Neuronal stem cell (in vitro differentiated cells): ENCODE data around the gene SUPT20H.

Source experiments
- DNase-seq: peaks from one replicate; pipeline ENCODE4 v3.0.0-alpha.2; 2013; ENCODE audit warnings: low spot score
- H2AFZ ChIP-seq: one replicate; pipeline ENCODE4 v1.6.1; 2013; ENCODE audit warnings: mild to moderate bottlenecking, low read length, inconsistent platforms
- H2AK5ac ChIP-seq: 2 replicates; pipeline ENCODE4 v1.6.1; 2013; ENCODE audit warnings: low read depth, mild to moderate bottlenecking, inconsistent platforms, low read length, moderate library complexity, mixed read lengths
- H2BK120ac ChIP-seq: 2 replicates; pipeline ENCODE4 v1.6.1; 2013; ENCODE audit warnings: low read depth, mild to moderate bottlenecking, inconsistent platforms, low read length, moderate library complexity, mixed read lengths
- H2BK12ac ChIP-seq: one replicate; pipeline ENCODE4 v1.6.1; 2013; ENCODE audit warnings: low read length, inconsistent platforms
- H2BK15ac ChIP-seq: 2 replicates; pipeline ENCODE4 v1.6.1; 2013; ENCODE audit warnings: mild to moderate bottlenecking, low read length, inconsistent platforms, mixed read lengths
- H2BK5ac ChIP-seq: one replicate; pipeline ENCODE4 v1.6.1; 2013; ENCODE audit warnings: inconsistent platforms, mild to moderate bottlenecking, low read length, moderate library complexity
- H3K14ac ChIP-seq: one replicate; pipeline ENCODE4 v1.6.1; 2013; ENCODE audit warnings: low read length, inconsistent platforms
- H3K18ac ChIP-seq: 2 replicates; pipeline ENCODE4 v1.6.1; 2013; ENCODE audit warnings: low read length, inconsistent platforms
- H3K23ac ChIP-seq: 2 replicates; pipeline ENCODE4 v1.6.1; 2013; ENCODE audit warnings: low read depth, mild to moderate bottlenecking, mixed read lengths, low read length, inconsistent platforms; ENCODE audit not compliant: poor library complexity
- H3K27ac ChIP-seq: replicated peaks from 3 replicates; pipeline ENCODE4 v1.5.1; 2013; ENCODE audit warnings: low read length, inconsistent platforms
- H3K27me3 ChIP-seq, 3 experiments: 2 replicates each; pipeline ENCODE4 v1.6.1; 2013; ENCODE audit warnings: low read length in 3 of 3, mild to moderate bottlenecking in 2 of 3, inconsistent platforms in 1 of 3, low read depth in 1 of 3, mixed read lengths in 1 of 3, moderate library complexity in 1 of 3; ENCODE audit not compliant: control insufficient read depth in 3 of 3, insufficient read depth in 3 of 3
- H3K36me3 ChIP-seq, 2 donors: replicated peaks in 1 of 2; 2 replicates each; pipeline ENCODE4 v1.6.1; 2013; ENCODE audit warnings: low read length in 2 of 2; ENCODE audit not compliant: control insufficient read depth in 2 of 2, insufficient read depth in 2 of 2
- H3K4ac ChIP-seq: 2 replicates; pipeline ENCODE4 v1.6.1; 2013; ENCODE audit warnings: inconsistent platforms, mild to moderate bottlenecking, low read length, moderate library complexity
- H3K4me1 ChIP-seq, 2 donors: 1 replicate in 1 of 2; 2 replicates in 1 of 2; pipeline ENCODE4 v1.6.1; 2013; ENCODE audit warnings: low read length in 2 of 2, low read depth in 1 of 2; ENCODE audit not compliant: control insufficient read depth in 2 of 2, insufficient read depth in 1 of 2
- H3K4me2 ChIP-seq: one replicate; pipeline ENCODE4 v1.6.1; 2013; ENCODE audit warnings: mild to moderate bottlenecking, low read length, inconsistent platforms; ENCODE audit not compliant: insufficient read depth, poor library complexity, severe bottlenecking
- H3K4me3 ChIP-seq, 2 donors: 2 replicates each; pipeline ENCODE4 v1.5.1; 2013; ENCODE audit warnings: low read length in 2 of 2, mild to moderate bottlenecking in 2 of 2, inconsistent platforms in 1 of 2, moderate library complexity in 1 of 2
- H3K79me1 ChIP-seq: one replicate; pipeline ENCODE4 v1.6.1; 2013; ENCODE audit warnings: low read depth, mild to moderate bottlenecking, inconsistent platforms, low read length, moderate library complexity
- H3K9ac ChIP-seq: one replicate; pipeline ENCODE4 v1.6.1; 2013; ENCODE audit warnings: mild to moderate bottlenecking, low read depth, low read length, inconsistent platforms; ENCODE audit not compliant: poor library complexity
- H3K9me3 ChIP-seq, 2 donors: replicated peaks in 1 of 2; 2 replicates each; pipeline versions ENCODE3 to v1.6.1; 2013; ENCODE audit warnings: low read length in 2 of 2, mild to moderate bottlenecking in 2 of 2, inconsistent platforms in 1 of 2, low read depth in 1 of 2, mixed read lengths in 1 of 2, moderate library complexity in 1 of 2; ENCODE audit not compliant: control insufficient read depth in 2 of 2, insufficient read depth in 1 of 2
- H4K8ac ChIP-seq: one replicate; pipeline ENCODE4 v1.6.1; 2013; ENCODE audit warnings: low read depth, mild to moderate bottlenecking, inconsistent platforms, low read length, moderate library complexity
- H4K91ac ChIP-seq: one replicate; pipeline ENCODE4 v1.6.1; 2013; ENCODE audit warnings: low read length, low read depth, mild to moderate bottlenecking, inconsistent platforms; ENCODE audit not compliant: poor library complexity
- WGBS, 2 donors: extraction: QIAGEN DNeasy Blood & Tissue Kit; methylation state at CpG; one replicate each; pipeline ENCODE4 v1.1.7; 2013; ENCODE audit warnings: missing lambda C conversion rate in 2 of 2, mixed read lengths in 1 of 2; ENCODE audit not compliant: insufficient read length in 2 of 2, insufficient replicate concordance in 1 of 2; ENCODE audit errors: extremely low coverage in 2 of 2; 5-methylcytosine and 5-hydroxymethylcytosine counted together

The SUPT20H gene

GRCh38 chr13:37010424-37010823 lies 49.1 kb downstream of the SUPT20H start:
- H3K14ac ChIP-seq = no peak overlapping the region
- no peak overlapping the region for H3K4ac ChIP-seq
- H2BK120ac ChIP-seq = no peak overlapping the region
- no peak overlapping the region for H2BK15ac ChIP-seq
- H2BK5ac ChIP-seq = no peak overlapping the region
- no peaks in the 10 kb centered on the region for H3K79me1 ChIP-seq
- no peaks in the 10 kb centered on the region for H3K4me1 ChIP-seq
- peaks cover 11 to 99% of the 10 kb centered on the region in 2 donors for H3K36me3 ChIP-seq
- no peaks in the 10 kb centered on the region for H3K9me3 ChIP-seq
- no peak overlapping the region for H3K23ac ChIP-seq
- H4K8ac ChIP-seq = no peak overlapping the region
- DNase-seq = no peak
- H2AFZ ChIP-seq = no peak overlapping the region
- WGBS, 2 donors = no CpG with 5 or more reads among the region's 1 CpG
- no peak overlapping the region for H4K91ac ChIP-seq
- no peak overlapping the region for H2BK12ac ChIP-seq
- no peaks in the 10 kb centered on the region for H3K27me3 ChIP-seq
- H3K4me2 ChIP-seq = no peak overlapping the region
- H3K9ac ChIP-seq = no peak overlapping the region
- H2AK5ac ChIP-seq = no peak overlapping the region
- H3K27ac ChIP-seq = no peak overlapping the region
- H3K18ac ChIP-seq = no peak overlapping the region
- H3K4me3 ChIP-seq = no peak overlapping the region

GRCh38 chr13:37009692-37010091 lies 49.8 kb downstream of the SUPT20H start:
- Histone ChIP-seq H3K36me3 (peaks cover 14 to 99% of the 10 kb centered on the region in 2 donors), H3K23ac (no peak overlapping the region), H3K4me3 (no peak overlapping the region)

GRCh38 chr13:37001921-37002250 lies 57.6 kb downstream of the SUPT20H start:
- H2BK5ac ChIP-seq = no peak overlapping the region
- H2BK15ac ChIP-seq = no peak overlapping the region
- no peak overlapping the region for H3K23ac ChIP-seq
- H4K91ac ChIP-seq = no peak overlapping the region
- H3K27me3 ChIP-seq = no peaks in the 10 kb centered on the region
- H3K9ac ChIP-seq = no peak overlapping the region
- no peak overlapping the region for H2AK5ac ChIP-seq
- H3K36me3 ChIP-seq = peaks cover 11 to 53% of the 10 kb centered on the region in 2 donors
- no peak overlapping the region for H3K4me2 ChIP-seq
- H3K79me1 ChIP-seq = peaks cover 1% of the 10 kb centered on the region
- H3K18ac ChIP-seq = no peak overlapping the region
- no peak overlapping the region for H3K4ac ChIP-seq
- no CpG with 5 or more reads among the region's 3 CpGs for WGBS, 2 donors
- H2BK120ac ChIP-seq = no peak overlapping the region
- H3K4me3 ChIP-seq = peak overlapping the region in 1 of 2 donors; percentile 93
- no peak for DNase-seq
- H3K27ac ChIP-seq = no peak overlapping the region
- no peaks in the 10 kb centered on the region for H3K9me3 ChIP-seq
- H2BK12ac ChIP-seq = no peak overlapping the region
- H4K8ac ChIP-seq = no peak overlapping the region
- H3K14ac ChIP-seq = no peak overlapping the region
- H2AFZ ChIP-seq = no peak overlapping the region
- peaks cover 4% of the 10 kb centered on the region in 2 donors for H3K4me1 ChIP-seq

More at GRCh38 chr13:37009692-37010091, 49.8 kb downstream of the SUPT20H start:
- no CpG with 5 or more reads among the region's 5 CpGs for WGBS, 2 donors
- Histone ChIP-seq H2BK12ac (no peak overlapping the region), H3K4me2 (no peak overlapping the region), H3K9me3 (no peaks in the 10 kb centered on the region), H3K14ac (no peak overlapping the region), H2AK5ac (no peak overlapping the region), H3K4me1 (no peaks in the 10 kb centered on the region), H4K8ac (no peak overlapping the region), H3K27me3 (no peaks in the 10 kb centered on the region), H2AFZ (no peak overlapping the region), H3K4ac (no peak overlapping the region), H3K27ac (no peak overlapping the region), H2BK5ac (no peak overlapping the region), H2BK120ac (no peak overlapping the region), H3K79me1 (no peaks in the 10 kb centered on the region), H4K91ac (no peak overlapping the region), H2BK15ac (no peak overlapping the region), H3K18ac (no peak overlapping the region), H3K9ac (no peak overlapping the region)
- DNase-seq = no peak

- H3K4me2 ChIP-seq = peak within 1 kb of the TSS; percentile 52
- no peaks in the 10 kb centered on the region for H3K27me3 ChIP-seq
- H4K91ac ChIP-seq = no peak within 1 kb of the TSS
- no peak within 1 kb of the TSS for H2BK5ac ChIP-seq
- DNase-seq = peak; percentile 91
- H3K79me1 ChIP-seq = peaks cover 1% of the 10 kb centered on the region
- H2AK5ac ChIP-seq = peak within 1 kb of the TSS; percentile 54
- no peaks in the 10 kb centered on the region for H3K9me3 ChIP-seq
- H3K14ac ChIP-seq = no peak within 1 kb of the TSS
- H4K8ac ChIP-seq = no peak within 1 kb of the TSS
- no peak within 1 kb of the TSS for H2BK120ac ChIP-seq
- peak within 1 kb of the TSS; percentile 91 for H3K23ac ChIP-seq
- peak within 1 kb of the TSS; percentile 57 for H3K4ac ChIP-seq
- H3K18ac ChIP-seq = peak within 1 kb of the TSS; percentile 98
- H3K27ac ChIP-seq = peak within 1 kb of the TSS; percentile 98
- peak within 1 kb of the TSS; percentile 95 for H2AFZ ChIP-seq
- H3K4me3 ChIP-seq = peak within 1 kb of the TSS; percentile 92 to 93
- H3K9ac ChIP-seq = peak within 1 kb of the TSS; percentile 96
- no peak within 1 kb of the TSS for H2BK12ac ChIP-seq
- peaks cover 4% of the 10 kb centered on the region in 2 donors for H3K4me1 ChIP-seq
- no peak within 1 kb of the TSS for H2BK15ac ChIP-seq
- peaks cover 9 to 47% of the 10 kb centered on the region in 2 donors for H3K36me3 ChIP-seq
- WGBS, 2 donors = no CpG with 5 or more reads among the region's 52 CpGs
These were observed 60.3 kb downstream of the SUPT20H start, which contains the start of gene ALG5 for GRCh38 chr13:36999054-36999714. ALG5 (minus strand) TSS chr13:36999340; CDS start chr13:36999300, 40 bp downstream.
